IPS DF 6.9 (cell line): ENCODE measurements around the gene BORCS6.

Experiments
- DNase-seq: peaks from one replicate; pipeline ENCODE4 v3.0.0-alpha.2; 2013; ENCODE audit warnings: low read depth, low spot score
- H3K27ac ChIP-seq: one replicate; pipeline ENCODE4 v1.5.1; 2013; ENCODE audit warnings: low read length, control low read depth
- H3K27me3 ChIP-seq: 2 replicates; pipeline ENCODE4 v1.6.1; 2013; ENCODE audit warnings: mild to moderate bottlenecking, low read length; ENCODE audit not compliant: control insufficient read depth, insufficient read depth
- H3K36me3 ChIP-seq: 2 replicates; pipeline ENCODE4 v1.6.1; 2013; ENCODE audit warnings: low read length; ENCODE audit not compliant: control insufficient read depth, insufficient read depth
- H3K4me1 ChIP-seq: 2 replicates; pipeline ENCODE4 v1.6.1; 2013; ENCODE audit warnings: low read length; ENCODE audit not compliant: control insufficient read depth, insufficient read depth
- H3K4me3 ChIP-seq: 2 replicates; pipeline ENCODE4 v1.5.1; 2013; ENCODE audit warnings: mild to moderate bottlenecking, low read length
- H3K9me3 ChIP-seq: 2 replicates; pipeline ENCODE4 v1.6.1; 2013; ENCODE audit warnings: low read length, inconsistent platforms; ENCODE audit not compliant: control insufficient read depth, insufficient read depth
- WGBS: extraction: QIAGEN DNeasy Blood & Tissue Kit; methylation state at CpG from one replicate; pipeline ENCODE4 v1.1.7; 2013; ENCODE audit warnings: mixed read lengths, missing lambda C conversion rate; ENCODE audit not compliant: insufficient read length, insufficient coverage; 5-methylcytosine and 5-hydroxymethylcytosine counted together

Gene BORCS6

DNA sequence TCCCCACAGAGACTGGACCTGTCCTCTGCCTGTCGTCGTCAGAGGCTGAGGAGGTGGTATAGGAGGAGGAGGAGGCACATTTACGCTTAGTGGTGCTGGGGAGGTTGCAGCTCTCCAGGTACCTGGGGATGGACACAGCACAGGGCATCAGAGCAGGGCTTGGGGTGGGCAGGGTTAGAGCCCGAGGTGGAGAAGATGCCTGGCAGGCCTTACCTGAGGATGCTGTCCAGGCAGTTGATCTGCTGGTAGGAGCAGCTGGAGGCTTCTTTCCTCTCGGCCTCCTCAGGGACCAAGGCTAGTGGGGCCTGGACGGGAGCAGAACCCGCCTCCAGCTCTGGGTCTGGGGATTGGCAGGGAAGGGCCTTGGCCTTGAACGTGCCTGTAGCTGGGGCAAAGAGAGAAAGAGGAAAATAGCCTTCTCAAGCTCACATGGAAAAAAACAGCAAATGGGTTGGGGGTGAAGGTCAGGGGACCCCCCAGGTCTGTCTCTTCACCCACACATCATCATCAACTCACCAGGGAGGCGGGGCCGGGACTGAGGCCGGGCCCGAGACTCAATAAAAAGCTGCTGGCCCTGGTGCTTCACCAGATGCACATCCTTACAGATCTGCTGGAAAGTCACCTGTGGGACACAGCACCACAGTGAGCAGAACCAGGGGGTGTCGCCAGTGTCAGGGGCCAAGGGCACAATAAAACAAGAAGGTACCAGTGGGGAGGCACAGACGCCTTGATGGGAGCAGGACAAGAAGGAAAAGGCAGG, 43.4 kb downstream of the BORCS6 start:
- H3K4me3 ChIP-seq: no peak overlapping the region
- H3K27ac ChIP-seq: no peak overlapping the region
- WGBS: no CpG with 5 or more reads among the region's 14 CpGs
- no peaks in the 10 kb centered on the region for H3K27me3 ChIP-seq
- no peak for DNase-seq
- H3K36me3 ChIP-seq: peaks cover 50% of the 10 kb centered on the region
- H3K4me1 ChIP-seq: peaks cover 4% of the 10 kb centered on the region
- H3K9me3 ChIP-seq: no peaks in the 10 kb centered on the region

DNA sequence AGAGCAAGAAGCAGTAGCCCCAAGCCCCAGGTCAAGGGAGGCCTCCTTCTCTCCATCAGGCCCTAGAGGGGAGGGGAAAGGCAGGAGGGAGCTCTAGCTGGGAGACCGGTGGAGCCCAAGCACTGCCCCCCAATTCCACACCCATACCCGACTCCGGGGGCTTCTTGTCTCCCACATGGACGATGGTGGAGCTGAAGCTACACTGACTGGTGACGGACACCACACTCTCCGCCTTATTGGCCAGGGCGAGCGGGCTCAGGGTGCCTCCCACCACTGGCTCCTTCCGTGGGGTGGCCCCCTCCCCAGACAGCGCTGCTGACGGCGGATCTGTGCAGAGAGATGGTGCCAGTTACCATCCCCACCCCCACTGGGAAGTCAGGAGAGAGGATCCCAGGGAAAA, 44.2 kb downstream of the BORCS6 start:
- Histone ChIP-seq H3K27ac (no peak overlapping the region), H3K4me3 (no peak overlapping the region), H3K9me3 (no peaks in the 10 kb centered on the region), H3K36me3 (peaks cover 54% of the 10 kb centered on the region), H3K4me1 (peaks cover 2% of the 10 kb centered on the region), H3K27me3 (no peaks in the 10 kb centered on the region)
- WGBS: no CpG with 5 or more reads among the region's 12 CpGs
- DNase-seq: no peak

DNA sequence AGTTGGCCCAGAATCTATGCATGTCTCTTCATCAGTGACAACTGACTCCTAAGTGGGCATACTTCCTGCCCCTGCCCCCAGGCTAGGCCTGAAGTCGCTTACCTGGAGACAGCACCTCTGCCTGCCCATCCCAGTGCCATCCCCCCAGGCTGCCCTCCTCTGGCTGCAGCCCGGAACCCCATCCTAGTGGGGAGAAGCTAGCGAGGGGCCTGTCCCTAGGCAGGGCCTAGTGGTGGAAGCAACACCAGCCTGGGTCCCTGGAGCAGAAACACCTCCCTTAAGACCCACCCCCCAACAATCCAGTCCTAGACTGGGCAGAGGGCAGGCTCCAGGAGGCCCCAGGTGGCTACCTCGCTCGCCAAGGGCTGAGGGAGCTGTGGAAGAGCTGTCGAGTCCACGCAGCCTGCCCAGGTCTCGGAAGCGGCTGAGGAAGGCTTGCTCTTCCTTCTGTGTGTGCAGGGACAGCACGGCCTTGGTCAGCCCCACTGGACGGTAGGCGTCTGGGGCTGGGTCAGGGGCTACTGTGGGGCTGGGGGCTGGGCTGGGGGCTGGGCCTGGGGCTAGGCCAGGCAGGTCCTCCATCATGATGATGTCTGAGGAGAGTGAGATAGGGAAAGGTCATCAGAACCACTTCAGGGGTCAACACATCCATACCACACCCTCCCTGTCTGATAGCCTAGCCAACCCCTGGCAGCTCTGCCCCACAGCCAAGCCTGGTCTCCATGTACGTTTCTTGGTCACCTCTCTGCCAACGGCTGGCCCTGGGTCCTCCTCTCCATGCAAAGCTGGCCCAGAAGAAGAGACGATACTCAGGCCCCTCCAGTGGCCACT, 45.4 kb downstream of the BORCS6 start:
- H3K36me3 ChIP-seq: peaks cover 52% of the 10 kb centered on the region
- DNase-seq: no peak
- H3K27ac ChIP-seq: no peak overlapping the region
- H3K4me1 ChIP-seq: no peaks in the 10 kb centered on the region; the same call in 1 of the 2 replicates
- no CpG with 5 or more reads among the region's 15 CpGs for WGBS
- H3K27me3 ChIP-seq: no peaks in the 10 kb centered on the region
- H3K4me3 ChIP-seq: no peak overlapping the region
- H3K9me3 ChIP-seq: no peaks in the 10 kb centered on the region

DNA sequence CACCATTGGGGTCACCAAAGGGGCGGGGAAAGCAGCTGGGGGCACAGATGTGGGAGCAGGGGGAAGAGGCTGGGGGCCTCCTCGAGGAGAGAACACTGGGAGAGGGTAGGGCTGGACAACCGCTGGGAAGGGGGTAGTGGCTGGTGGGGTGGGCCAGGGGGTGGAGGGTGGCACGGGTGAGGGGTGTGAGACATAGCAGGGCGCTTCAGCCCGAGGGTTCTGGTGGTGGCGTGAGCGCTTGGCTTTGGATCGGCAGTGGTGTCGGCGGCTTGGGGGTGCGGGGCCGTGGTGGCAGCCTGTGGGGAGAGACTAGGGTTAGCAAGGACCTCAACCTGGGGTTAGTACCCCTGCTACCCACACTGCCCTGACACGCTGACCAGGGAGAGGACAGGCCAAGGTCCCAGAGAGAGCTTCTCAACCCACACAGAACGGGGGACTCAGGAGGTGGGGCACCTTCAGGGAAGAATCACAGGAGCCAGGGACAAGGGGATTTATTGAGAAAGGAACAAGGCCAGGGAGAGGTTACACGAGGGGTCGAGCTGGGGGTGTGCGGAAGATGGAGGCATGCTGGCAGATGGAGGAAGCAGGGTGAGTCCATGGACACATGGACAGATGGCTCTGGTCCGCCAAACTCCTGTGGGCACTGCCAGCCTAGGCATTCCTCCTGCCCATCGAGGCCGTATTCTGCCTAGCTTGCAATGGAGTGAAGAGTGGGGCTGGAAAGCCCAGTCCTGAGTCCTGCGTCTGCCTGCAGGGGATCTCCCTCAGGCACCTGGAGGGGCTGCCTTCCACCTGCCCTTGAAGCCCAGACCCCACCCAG, 46.2 kb downstream of the BORCS6 start:
- Histone ChIP-seq H3K9me3 (no peaks in the 10 kb centered on the region), H3K4me3 (no peak overlapping the region), H3K36me3 (peaks cover 47% of the 10 kb centered on the region), H3K27me3 (no peaks in the 10 kb centered on the region), H3K4me1 (no peaks in the 10 kb centered on the region; the same call in 1 of the 2 replicates), H3K27ac (no peak overlapping the region)
- no CpG with 5 or more reads among the region's 22 CpGs for WGBS
- no peak for DNase-seq

- Histone ChIP-seq H3K36me3 (peaks cover 45% of the 10 kb centered on the region), H3K9me3 (no peaks in the 10 kb centered on the region), H3K27ac (no peak overlapping the region), H3K4me3 (no peak overlapping the region), H3K4me1 (no peaks in the 10 kb centered on the region; the same call in 1 of the 2 replicates), H3K27me3 (no peaks in the 10 kb centered on the region)
- no CpG with 5 or more reads among the region's 15 CpGs for WGBS
- DNase-seq: no peak
Measured at GRCh38 chr17:8142887-8143580, 46.9 kb downstream of the BORCS6 start.

- Histone ChIP-seq H3K27ac (no peak overlapping the region), H3K4me3 (no peak overlapping the region), H3K36me3 (peaks cover 39% of the 10 kb centered on the region), H3K4me1 (no peaks in the 10 kb centered on the region; the same call in 1 of the 2 replicates), H3K9me3 (no peaks in the 10 kb centered on the region), H3K27me3 (no peaks in the 10 kb centered on the region)
- DNase-seq: no peak
- whole genome bisulfite sequencing: no CpG with 5 or more reads among the region's 23 CpGs
Measured at GRCh38 chr17:8142158-8142886, 47.7 kb downstream of the BORCS6 start.

- no peaks in the 10 kb centered on the region; the same call in 1 of the 2 replicates for H3K4me1 ChIP-seq
- no CpG with 5 or more reads among the region's 11 CpGs for WGBS
- no peak overlapping the region for H3K4me3 ChIP-seq
- H3K27ac ChIP-seq: no peak overlapping the region
- no peaks in the 10 kb centered on the region for H3K27me3 ChIP-seq
- no peaks in the 10 kb centered on the region for H3K9me3 ChIP-seq
- peaks cover 33% of the 10 kb centered on the region for H3K36me3 ChIP-seq
- no peak for DNase-seq
Measured at GRCh38 chr17:8141741-8142140, 48.2 kb downstream of the BORCS6 start.

GRCh38 chr17:8141045-8141444, 48.9 kb downstream of the BORCS6 start:
- H3K4me1 ChIP-seq: no peaks in the 10 kb centered on the region; the same call in 1 of the 2 replicates
- peaks cover 29% of the 10 kb centered on the region for H3K36me3 ChIP-seq
- no peak overlapping the region for H3K4me3 ChIP-seq
- no peaks in the 10 kb centered on the region for H3K27me3 ChIP-seq
- no CpG with 5 or more reads among the region's 7 CpGs for WGBS
- no peak overlapping the region for H3K27ac ChIP-seq
- no peak for DNase-seq
- no peaks in the 10 kb centered on the region for H3K9me3 ChIP-seq
